GM12878 (cell line): ENCODE data around the gene CAMTA1. TPM values are rescaled to one million over a fixed set of nuclear protein-coding genes. Genes with fewer than 3 reads are reported as not detected.

Source experiments
- ATAC-seq: fragments of 200-7000 bp; cut with Tn5 transposase; 3 replicates; pipeline ENCODE4 v1.9.1; 2020; ENCODE audit warnings: mild to moderate bottlenecking, moderate library complexity
- BruUV-seq: library from RNA; stranded (reverse); fragments of 400-500 nt; replicated peaks from 2 replicates; lab custom pipeline; 2021; lab: Mats Ljungman, UMichigan
- CTCF ChIA-PET: fragments of 300-600 bp; sonication (Branson Sonifier 250); formaldehyde crosslinking; extraction: SDS; loops from one replicate; lab custom pipeline; 2021; ENCODE audit warnings: inconsistent platforms; lab: Yijun Ruan, JAX
- POLR2A ChIA-PET: fragments of 350-600 bp; formaldehyde crosslinking; extraction: SDS; loops from one replicate; lab custom pipeline; 2021; ENCODE audit warnings: inconsistent platforms; lab: Charles Lee
- RAD21 ChIA-PET: fragments of 300-600 bp; sonication (Branson Sonifier 250); formaldehyde crosslinking; loops from one replicate; lab custom pipeline; 2023; ENCODE audit warnings: antibody characterized with exemption; ENCODE audit not compliant: unreplicated experiment; lab: Charles Lee
- SMC1A ChIA-PET: fragments of 300-600 bp; sonication (Branson Sonifier 250); formaldehyde crosslinking; loops from one replicate; lab custom pipeline; 2023; ENCODE audit not compliant: unreplicated experiment, uncharacterized antibody; lab: Charles Lee
- DNase-seq: peaks from one replicate; pipeline ENCODE4 v3.0.0-alpha.2; 2011; ENCODE audit warnings: low read depth, low spot score
- FAIRE-seq: peaks from 3 replicates; lab custom pipeline; 2011; peaks lifted over from hg19 to GRCh38; lab: Jason Lieb, UNC
- H2AFZ ChIP-seq: 2 replicates; pipeline ENCODE4 v1.6.0; 2011; ENCODE audit warnings: low read depth, low read length, control low read depth; ENCODE audit not compliant: control insufficient read depth
- H3K27ac ChIP-seq: 2 replicates; pipeline ENCODE4 v1.5.1; 2011; ENCODE audit warnings: control low read depth; ENCODE audit not compliant: control insufficient read depth, insufficient read depth
- H3K27me3 ChIP-seq, 2 experiments: replicated peaks in 1 of 2; 2 replicates each; pipeline versions ENCODE4 v1.6.0 to v1.6.1; 2011; ENCODE audit warnings: low read length in 1 of 2; ENCODE audit not compliant: control insufficient read depth in 2 of 2, insufficient read depth in 2 of 2
- H3K36me3 ChIP-seq, 2 experiments: 2 replicates each; pipeline ENCODE4 v1.5.1; 2011; ENCODE audit warnings: low read length in 1 of 2; ENCODE audit not compliant: control insufficient read depth in 2 of 2, insufficient read depth in 2 of 2
- H3K4me1 ChIP-seq: 2 replicates; pipeline ENCODE4 v1.6.1; 2011; ENCODE audit warnings: mild to moderate bottlenecking, low read length, moderate library complexity, mixed read lengths; ENCODE audit not compliant: control insufficient read depth, insufficient read depth
- H3K4me2 ChIP-seq: 2 replicates; pipeline ENCODE4 v1.6.0; 2011; ENCODE audit warnings: control low read depth; ENCODE audit not compliant: control insufficient read depth, insufficient read depth
- H3K4me3 ChIP-seq: fragments of 200-600 bp; sonication (generic); 2 replicates; pipeline ENCODE4 v1.5.1; 2016
- H3K79me2 ChIP-seq: 2 replicates; pipeline ENCODE4 v1.6.0; 2011; ENCODE audit warnings: low read length; ENCODE audit not compliant: control insufficient read depth, insufficient read depth
- H3K9ac ChIP-seq: 2 replicates; pipeline ENCODE4 v1.8.0; 2011; ENCODE audit warnings: low read length, control low read depth, mixed read lengths; ENCODE audit not compliant: control insufficient read depth, insufficient read depth
- H3K9me3 ChIP-seq: replicated peaks from 3 replicates; pipeline ENCODE4 v1.5.1; 2011; ENCODE audit warnings: mild to moderate bottlenecking, low read length; ENCODE audit not compliant: control insufficient read depth, insufficient read depth
- H4K20me1 ChIP-seq: 2 replicates; pipeline ENCODE4 v1.6.0; 2011; ENCODE audit not compliant: control insufficient read depth, insufficient read depth
- CEBPB ChIP-seq, 2 experiments: fragments of 150-350 bp in 1 of 2; IDR thresholded peaks; 2 replicates each; pipeline ENCODE4 v1.6.1; 2012 to 2014; ENCODE audit warnings: low read depth in 2 of 2, low read length in 2 of 2, borderline replicate concordance in 1 of 2, inconsistent platforms in 1 of 2
- EED ChIP-seq: sonication (generic); IDR thresholded peaks from 2 replicates; pipeline ENCODE4 v1.6.1; 2016; ENCODE audit warnings: antibody characterized with exemption, low read depth
- EP300 ChIP-seq, 2 experiments: fragments of 150-350 bp in 1 of 2; IDR thresholded peaks; 2 replicates each; pipeline ENCODE4 v1.6.1; 2011 to 2012; ENCODE audit warnings: low read depth in 2 of 2, low read length in 2 of 2, borderline replicate concordance in 1 of 2, improper control_type of control experiment in 1 of 2, inconsistent platforms in 1 of 2; ENCODE audit not compliant: control insufficient read depth in 1 of 2
- HDAC6 ChIP-seq: fragments of 200-600 bp; sonication (generic); IDR thresholded peaks from one replicate; pipeline ENCODE4 v1.8.0; 2017; ENCODE audit warnings: antibody characterized with exemption; ENCODE audit not compliant: unreplicated experiment
- IKZF1 ChIP-seq: fragments of 450-650 bp; conservative IDR thresholded peaks from 2 replicates; pipeline ENCODE4 v1.6.1; 2017; ENCODE audit warnings: antibody characterized with exemption, mild to moderate bottlenecking
- KDM1A ChIP-seq: fragments of 200-600 bp; sonication (generic); IDR thresholded peaks from 2 replicates; pipeline ENCODE4 v1.6.1; 2016; ENCODE audit warnings: borderline replicate concordance
- KLF5 ChIP-seq: fragments of 450-650 bp; IDR thresholded peaks from 2 replicates; pipeline ENCODE4 v1.6.1; 2014; ENCODE audit warnings: mild to moderate bottlenecking; ENCODE audit not compliant: partially characterized antibody
- RAD51 ChIP-seq: fragments of 450-650 bp; IDR thresholded peaks from 2 replicates; pipeline ENCODE4 v1.6.1; 2016; ENCODE audit warnings: moderate library complexity, mild to moderate bottlenecking, inconsistent platforms
- RBBP5 ChIP-seq: fragments of 200-600 bp; sonication (generic); conservative IDR thresholded peaks from 2 replicates; pipeline ENCODE4 v1.6.1; 2016
- SP1 ChIP-seq: IDR thresholded peaks from one replicate; pipeline ENCODE4 v1.6.1; 2011; ENCODE audit warnings: low read depth, low read length
- SRF ChIP-seq, 2 experiments: IDR thresholded peaks; 2 replicates each; pipeline ENCODE4 v1.6.1; 2011; ENCODE audit warnings: low read depth in 2 of 2, low read length in 2 of 2, mild to moderate bottlenecking in 1 of 2, moderate library complexity in 1 of 2
- ZNF207 ChIP-seq: fragments of 450-650 bp; IDR thresholded peaks from 2 replicates; pipeline ENCODE4 v1.6.1; 2014; ENCODE audit warnings: antibody characterized with exemption, mild to moderate bottlenecking, borderline replicate concordance
- WGBS: methylation state at CpG from one replicate; pipeline ENCODE4 v1.1.6; 2016; ENCODE audit warnings: low lambda C conversion rate; ENCODE audit not compliant: insufficient replicate concordance, insufficient coverage; ENCODE audit errors: missing lambda C conversion rate; 5-methylcytosine and 5-hydroxymethylcytosine counted together
- in situ Hi-C: fragments of 300-500 bp; cut with MboI; formaldehyde crosslinking; loops from 9 replicates; pipeline ENCODE4 v1.14.3; 2018; ENCODE audit warnings: mixed read lengths
- intact Hi-C: fragments of 100-400 bp; cut with micrococcal nuclease; formaldehyde crosslinking; loops from one replicate; pipeline ENCODE4 v1.14.2; 2022; ENCODE audit not compliant: unreplicated experiment
- polyA plus RNA-seq, 11 experiments: library from polyadenylated mRNA; depleted of rRNA in 4 of 11; unstranded in 6 of 11; stranded (reverse) in 5 of 11; fragments of >200 nt; fragmentation: Nextera tagmentation in 4 of 11; fragmentation: Illumina TruSeq in 1 of 11; extraction: Ambion mirVana in 4 of 11; extraction: Trizol in 1 of 11; gene quantifications; 1 replicate in 1 of 11; 2 replicates in 10 of 11; pipeline versions ENCODE4 v1.2.1 to v1.2.3, GENCODE V29; 2011 to 2016; ENCODE audit warnings: inconsistent platforms in 2 of 11, missing spikeins in 2 of 11, low read depth in 1 of 11
- total RNA-seq, 4 experiments: library from RNA; depleted of rRNA in 3 of 4; stranded (reverse); fragments of >200 nt in 3 of 4; fragmentation: Illumina TruSeq in 1 of 4; extraction: Trizol in 1 of 4; gene quantifications; 2 replicates each; pipeline versions ENCODE4 v1.2.1 to v1.2.3, GENCODE V29; 2013 to 2021
- TF ChIP-seq, protein P1 (sequence below): fragments of 450-650 bp; IDR thresholded peaks from 2 replicates; pipeline ENCODE4 v1.6.1; 2017; ENCODE audit warnings: borderline replicate concordance
- TF ChIP-seq, protein P2 (sequence below): IDR thresholded peaks from 2 replicates; pipeline ENCODE4 v1.6.1; 2011; ENCODE audit warnings: low read depth, mild to moderate bottlenecking, low read length, moderate library complexity, borderline replicate concordance; ENCODE audit errors: extremely low read depth

CAMTA1 gene
- total and polyA plus RNA-seq, 10 of the 15 experiments (the other 5 are each of a cell fraction or from before 2014, with no cell fraction given) = 37.7 to 148 (median 76.4) TPM

DNA sequence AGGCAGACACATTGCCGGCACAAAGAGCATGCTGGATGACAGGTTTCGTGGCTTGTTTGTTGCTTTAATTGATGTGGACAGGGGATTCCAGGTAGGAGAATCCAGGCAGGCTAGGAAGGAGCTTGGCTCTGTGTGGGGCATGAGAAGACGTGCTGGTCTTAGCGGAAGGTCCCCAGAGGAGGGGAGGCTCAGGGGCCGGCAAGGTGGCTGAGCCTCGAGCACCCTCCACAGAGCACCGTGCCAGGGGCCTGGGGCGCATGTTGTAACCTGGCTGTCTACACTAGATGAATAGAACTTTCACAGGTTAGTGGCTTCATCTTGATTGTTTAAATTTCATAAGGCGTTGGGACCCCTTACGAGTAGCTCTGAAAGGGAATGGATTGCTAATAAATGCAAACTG, 223.1 kb downstream of the CAMTA1 start:
- Histone ChIP-seq H3K36me3 (no peaks in the 10 kb centered on the region), H3K27me3 (no peaks in the 10 kb centered on the region; a peak in 2 of 4 replicates), H3K9me3 (no peaks in the 10 kb centered on the region), H2AFZ (no peak overlapping the region), H3K4me2 (no peak overlapping the region), H4K20me1 (no peaks in the 10 kb centered on the region)
- WGBS = 32% methylated on average over 10 of the region's 10 CpGs
- POLR2A ChIA-PET = no interaction called here
- DNase-seq = no peak
- SMC1A ChIA-PET = no interaction called here
- BruUV-seq = no TSS peak
- no peak for TF ChIP-seq KLF5
- TF ChIP-seq HDAC6 = no peak
- TF ChIP-seq SP1 = no peak
- no peak for TF ChIP-seq EP300 (IDR thresholded peaks at IDR 0.05; ENCODE audit: borderline replicate concordance in 1 of 2, control insufficient read depth in 1 of 2, low read depth in 2 of 2, low read length in 2 of 2)
- TF ChIP-seq KDM1A = no peak
- no peak for TF ChIP-seq IKZF1
- no peak for TF ChIP-seq ZNF207
- TF ChIP-seq RBBP5 = no peak
- TF ChIP-seq EED = no peak
- TF ChIP-seq, protein P1, sequence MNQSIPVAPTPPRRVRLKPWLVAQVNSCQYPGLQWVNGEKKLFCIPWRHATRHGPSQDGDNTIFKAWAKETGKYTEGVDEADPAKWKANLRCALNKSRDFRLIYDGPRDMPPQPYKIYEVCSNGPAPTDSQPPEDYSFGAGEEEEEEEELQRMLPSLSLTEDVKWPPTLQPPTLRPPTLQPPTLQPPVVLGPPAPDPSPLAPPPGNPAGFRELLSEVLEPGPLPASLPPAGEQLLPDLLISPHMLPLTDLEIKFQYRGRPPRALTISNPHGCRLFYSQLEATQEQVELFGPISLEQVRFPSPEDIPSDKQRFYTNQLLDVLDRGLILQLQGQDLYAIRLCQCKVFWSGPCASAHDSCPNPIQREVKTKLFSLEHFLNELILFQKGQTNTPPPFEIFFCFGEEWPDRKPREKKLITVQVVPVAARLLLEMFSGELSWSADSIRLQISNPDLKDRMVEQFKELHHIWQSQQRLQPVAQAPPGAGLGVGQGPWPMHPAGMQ = no peak
- TF ChIP-seq, protein P2, sequence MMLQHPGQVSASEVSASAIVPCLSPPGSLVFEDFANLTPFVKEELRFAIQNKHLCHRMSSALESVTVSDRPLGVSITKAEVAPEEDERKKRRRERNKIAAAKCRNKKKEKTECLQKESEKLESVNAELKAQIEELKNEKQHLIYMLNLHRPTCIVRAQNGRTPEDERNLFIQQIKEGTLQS = no peak
- no peak for TF ChIP-seq CEBPB (IDR thresholded peaks at IDR 0.05; ENCODE audit: borderline replicate concordance in 1 of 2, low read depth in 2 of 2, low read length in 2 of 2)
- no peak for TF ChIP-seq RAD51
- TF ChIP-seq SRF (IDR thresholded peaks at IDR 0.05; ENCODE audit: low read depth in 2 of 2, low read length in 2 of 2) = no peak
- TF ChIP-seq, all 136 proteins: peak for 0
- in situ Hi-C loops (no loop called here), intact Hi-C loops (no loop called here)
- Histone ChIP-seq H3K4me1 (no peaks in the 10 kb centered on the region), H3K27ac (no peak overlapping the region), H3K9ac (no peak overlapping the region), H3K4me3 (no peak overlapping the region), H3K79me2 (no peaks in the 10 kb centered on the region)
- RAD21 ChIA-PET = no interaction called here
- no peak for FAIRE-seq
- ATAC-seq = no peak
- CTCF ChIA-PET = interaction anchor here (1.5 kb wide), 1 partner anchor 34 kb away, joined by 5 read pairs; no protein-coding TSS in a partner anchor
